HepG2 (cell line): ENCODE results near the gene UAP1L1. TPM values are rescaled to one million over a fixed set of nuclear protein-coding genes. Genes with fewer than 3 reads are reported as not detected.
"Not testable (repeated sequence)": the region's sequence is repeated elsewhere in the genome, so short reads cannot be mapped to it uniquely, and the experiment has no call there.

Experiments used
- ATAC-seq: fragments of 200-7000 bp; cut with Tn5 transposase; 3 replicates; pipeline ENCODE4 v1.9.1; 2020; ENCODE audit warnings: mild to moderate bottlenecking, moderate library complexity
- BruUV-seq: library from RNA; stranded (reverse); fragments of 400-500 nt; replicated peaks from 2 replicates; lab custom pipeline; 2021; lab: Mats Ljungman, UMichigan
- CTCF ChIA-PET: fragments of 300-600 bp; formaldehyde crosslinking; extraction: SDS; loops from one replicate; lab custom pipeline; 2021; ENCODE audit warnings: low total read pairs, inconsistent platforms, low intra/inter-chr PET ratio; lab: Yijun Ruan, JAX
- POLR2A ChIA-PET: fragments of 350-600 bp; sonication (Branson Sonifier 250); formaldehyde crosslinking; loops from one replicate; lab custom pipeline; 2020; ENCODE audit warnings: antibody characterized with exemption, inconsistent platforms; lab: Yijun Ruan, JAX
- DNase-seq: peaks from one replicate; pipeline ENCODE4 v3.0.0-alpha.2; 2015; ENCODE audit warnings: low spot score
- FAIRE-seq: peaks from 3 replicates; lab custom pipeline; 2011; peaks lifted over from hg19 to GRCh38; lab: Jason Lieb, UNC
- H2AFZ ChIP-seq: one replicate; pipeline ENCODE4 v1.6.1; 2011; ENCODE audit warnings: low read length, inconsistent platforms
- H3K27ac ChIP-seq: fragments of 300-600 bp; 3 replicates; pipeline ENCODE4 v1.8.0; 2011; ENCODE audit warnings: mixed run types, mild to moderate bottlenecking, mixed read lengths, low read length, inconsistent platforms; ENCODE audit not compliant: insufficient read depth; ENCODE audit errors: extremely low read length
- H3K27me3 ChIP-seq, 2 experiments: fragments of 200-600 bp in 1 of 2; 2 replicates in 1 of 2; 3 replicates in 1 of 2; pipeline versions ENCODE4 v1.6.0 to v1.8.0; 2011; ENCODE audit warnings: low read length in 2 of 2, mild to moderate bottlenecking in 2 of 2, moderate library complexity in 2 of 2, inconsistent platforms in 1 of 2; ENCODE audit not compliant: insufficient read depth in 2 of 2, control insufficient read depth in 1 of 2
- H3K36me3 ChIP-seq, 2 experiments: fragments of 200-600 bp in 1 of 2; replicated peaks in 1 of 2; 2 replicates in 1 of 2; 3 replicates in 1 of 2; pipeline versions ENCODE4 v1.5.1 to v1.8.0; 2011; ENCODE audit warnings: low read length in 2 of 2, inconsistent platforms in 1 of 2; ENCODE audit not compliant: insufficient read depth in 2 of 2, control insufficient read depth in 1 of 2
- H3K4me1 ChIP-seq: 2 replicates; pipeline ENCODE4 v1.5.1; 2012; ENCODE audit warnings: low read length, inconsistent platforms; ENCODE audit not compliant: insufficient read depth
- H3K4me2 ChIP-seq: 2 replicates; pipeline ENCODE4 v1.6.0; 2011; ENCODE audit warnings: low read depth, low read length, inconsistent platforms
- H3K4me3 ChIP-seq, 3 experiments: fragments of 200-600 bp in 1 of 3; sonication (generic), shearing (Covaris generic) in 1 of 3; replicated peaks in 1 of 3; 2 replicates each; pipeline ENCODE4 v1.5.1; 2011 to 2016; ENCODE audit warnings: low read length in 3 of 3, inconsistent platforms in 2 of 3, low read depth in 2 of 3, mild to moderate bottlenecking in 2 of 3, control low read depth in 1 of 3, mixed read lengths in 1 of 3; ENCODE audit not compliant: insufficient read depth in 1 of 3
- H3K79me2 ChIP-seq: one replicate; pipeline ENCODE4 v1.6.1; 2011; ENCODE audit warnings: low read length, inconsistent platforms; ENCODE audit not compliant: insufficient read depth
- H3K9ac ChIP-seq: 2 replicates; pipeline ENCODE4 v1.6.0; 2011; ENCODE audit warnings: mild to moderate bottlenecking, low read depth, low read length, inconsistent platforms; ENCODE audit not compliant: insufficient read depth
- H3K9me3 ChIP-seq: 2 replicates; pipeline ENCODE4 v1.5.1; 2012; ENCODE audit warnings: mild to moderate bottlenecking, low read length
- H4K20me1 ChIP-seq: 2 replicates; pipeline ENCODE4 v1.6.0; 2011; ENCODE audit warnings: inconsistent platforms, mild to moderate bottlenecking, low read length, moderate library complexity; ENCODE audit not compliant: insufficient read depth
- HBP1 ChIP-seq: IDR thresholded peaks from 2 replicates; pipeline ENCODE4 v1.6.1; 2016; ENCODE audit warnings: low read depth, control low read depth
- IKZF5 ChIP-seq: IDR thresholded peaks from 2 replicates; pipeline ENCODE4 v1.6.1; 2018; ENCODE audit warnings: missing genetic modification reagents, mild to moderate bottlenecking, missing compliant biosample characterization
- NPAS2 ChIP-seq: sonication (generic); formaldehyde crosslinking; IDR thresholded peaks from 2 replicates; pipeline ENCODE4 v1.8.0; 2022; ENCODE audit warnings: mild to moderate bottlenecking, missing genetic modification reagents, borderline replicate concordance
- RAD21 ChIP-seq: fragments of 450-650 bp; formaldehyde crosslinking; IDR thresholded peaks from 2 replicates; pipeline ENCODE4 v1.5.0; 2020; ENCODE audit warnings: mild to moderate bottlenecking
- ZKSCAN5 ChIP-seq: sonication (generic); formaldehyde crosslinking; IDR thresholded peaks from 2 replicates; pipeline ENCODE4 v1.5.1; 2020; ENCODE audit warnings: mild to moderate bottlenecking, missing genetic modification reagents
- ZNF546 ChIP-seq: sonication (generic); formaldehyde crosslinking; conservative IDR thresholded peaks from 2 replicates; pipeline ENCODE4 v1.8.1; 2023; ENCODE audit warnings: mild to moderate bottlenecking, missing genetic modification reagents
- ZNF616 ChIP-seq: sonication (generic); formaldehyde crosslinking; IDR thresholded peaks from 2 replicates; pipeline ENCODE4 v1.5.0; 2020; ENCODE audit warnings: low read depth, mild to moderate bottlenecking, missing genetic modification reagents
- ZNF770 ChIP-seq: sonication (generic); formaldehyde crosslinking; IDR thresholded peaks from 2 replicates; pipeline ENCODE4 v1.5.0; 2020; ENCODE audit warnings: mild to moderate bottlenecking, missing genetic modification reagents
- WGBS: methylation state at CpG from one replicate; pipeline ENCODE4 v1.1.6; 2017; ENCODE audit warnings: low lambda C conversion rate; 5-methylcytosine and 5-hydroxymethylcytosine counted together
- in situ Hi-C: cut with HindIII; loops from 2 replicates; pipeline ENCODE4 v1.10.0; 2017; ENCODE audit warnings: low pct_unique_long_range_greater_than_20kb; ENCODE audit not compliant: extremely low pct_ligation_motif_present
- intact Hi-C: fragments of 100-400 bp; cut with micrococcal nuclease; formaldehyde crosslinking; loops from one replicate; pipeline ENCODE4 v1.10.0; 2022; ENCODE audit not compliant: unreplicated experiment
- polyA plus RNA-seq, 8 experiments: library from polyadenylated mRNA; depleted of rRNA in 3 of 8; stranded (reverse) in 7 of 8; unstranded in 1 of 8; fragments of >200 nt; fragmentation: Illumina TruSeq in 4 of 8; extraction: Trizol in 4 of 8; gene quantifications; 2 replicates each; pipeline versions ENCODE4 v1.2.1 to v1.2.3, GENCODE V29; 2011 to 2016; ENCODE audit warnings: low read depth in 4 of 8, missing spikeins in 1 of 8, mixed read lengths in 1 of 8; ENCODE audit not compliant: insufficient read depth in 1 of 8
- total RNA-seq, 5 experiments: library from RNA; depleted of rRNA; stranded (reverse); fragments of >200 nt; fragmentation: Illumina TruSeq; extraction: Trizol; gene quantifications; 2 replicates each; pipeline ENCODE4 v1.2.3, GENCODE V29; 2016; ENCODE audit warnings: low read depth in 1 of 5

Gene UAP1L1
- total and polyA plus RNA-seq, 2 of the 13 experiments (the other 11 are each of a cell fraction or from before 2014, with no cell fraction given): 5.4 to 6.4 TPM

- no peak for TF ChIP-seq HBP1 (CRISPR knock-in tag)
- no peak for TF ChIP-seq RAD21 (CRISPR knock-in tag)
- TF ChIP-seq ZNF616 (CRISPR knock-in tag): no peak
- no peak for TF ChIP-seq ZNF546 (CRISPR knock-in tag)
- TF ChIP-seq ZKSCAN5 (CRISPR knock-in tag): no peak
- no peak for TF ChIP-seq IKZF5 (CRISPR knock-in tag)
- TF ChIP-seq NPAS2 (CRISPR knock-in tag): no peak
- TF ChIP-seq, all 625 proteins: peak for 0
Measured at GRCh38 chr9:137123468-137123837, 46.1 kb downstream of the UAP1L1 start (continued).

- H2AFZ ChIP-seq, H3K9ac ChIP-seq, ATAC-seq, H3K27ac ChIP-seq, H3K9me3 ChIP-seq, CTCF ChIA-PET, POLR2A ChIA-PET, H3K4me3 ChIP-seq, H4K20me1 ChIP-seq, in situ Hi-C loops, DNase-seq, H3K36me3 ChIP-seq, BruUV-seq, H3K27me3 ChIP-seq, intact Hi-C loops, H3K4me2 ChIP-seq, FAIRE-seq: not testable (repeated sequence)
- Histone ChIP-seq H3K4me1 (peaks cover 34% of the 10 kb centered on the region), H3K79me2 (peaks cover 17% of the 10 kb centered on the region)
- TF ChIP-seq ZNF770 (CRISPR knock-in tag): peak; percentile 21; the same call in 1 of the 2 replicates
- WGBS: 88% methylated on average over 5 of the region's 5 CpGs
Measured at GRCh38 chr9:137123952-137124462, 46.7 kb downstream of the UAP1L1 start.
